ENCODE measurements around the gene RAET1E.
"Not testable (repeated sequence)": the region's sequence is repeated elsewhere in the genome, so short reads cannot be mapped to it uniquely, and the experiment has no call there.

Gene RAET1E

GRCh38 chr6:149861603-149862423 is 36.1 kb downstream of the RAET1E start:
- peak; percentile 43 for DNase-seq

DNA sequence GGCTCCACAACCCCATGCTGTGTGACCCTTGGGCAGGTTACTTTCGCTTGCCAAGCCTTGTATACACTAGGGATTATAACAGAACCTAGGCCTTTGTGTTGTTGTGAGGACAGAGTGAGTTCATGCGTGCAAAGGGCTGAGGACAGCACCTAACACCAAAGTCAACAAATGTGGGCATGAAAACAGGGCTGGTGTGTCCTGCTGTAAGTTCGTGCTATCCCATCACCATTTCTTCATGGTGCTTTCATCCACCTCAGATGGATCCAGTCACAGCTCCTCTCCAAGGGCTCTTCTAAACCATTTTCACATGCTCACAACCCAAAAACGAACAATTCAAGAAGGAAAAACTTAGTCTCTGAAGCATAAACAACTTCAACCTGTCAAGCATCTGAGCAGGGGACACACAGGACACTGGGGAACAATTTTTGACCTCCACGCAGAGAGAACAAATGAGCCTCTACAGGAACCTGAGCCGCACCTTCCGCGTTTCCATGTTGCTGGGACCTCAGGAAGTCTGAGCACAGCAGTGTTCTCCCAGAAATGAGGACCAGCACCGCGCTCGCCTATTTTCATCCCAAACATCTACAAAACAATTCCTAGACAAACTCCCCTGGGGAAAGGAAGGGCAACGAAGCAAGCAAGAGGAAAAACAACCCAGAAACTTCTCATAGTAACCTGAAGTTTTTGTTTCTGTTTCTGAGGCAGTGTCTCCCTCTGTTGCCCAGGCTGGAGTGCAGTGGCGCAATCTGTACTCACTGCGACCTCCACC is 36.9 kb downstream of the RAET1E start:
- DNase-seq = no peak

GRCh38 chr6:149860513-149860833 is 37.4 kb downstream of the RAET1E start:
- DNase-seq = no peak

- DNase-seq = no peak
Observed at GRCh38 chr6:149859938-149860337, 38.0 kb downstream of the RAET1E start.

DNA sequence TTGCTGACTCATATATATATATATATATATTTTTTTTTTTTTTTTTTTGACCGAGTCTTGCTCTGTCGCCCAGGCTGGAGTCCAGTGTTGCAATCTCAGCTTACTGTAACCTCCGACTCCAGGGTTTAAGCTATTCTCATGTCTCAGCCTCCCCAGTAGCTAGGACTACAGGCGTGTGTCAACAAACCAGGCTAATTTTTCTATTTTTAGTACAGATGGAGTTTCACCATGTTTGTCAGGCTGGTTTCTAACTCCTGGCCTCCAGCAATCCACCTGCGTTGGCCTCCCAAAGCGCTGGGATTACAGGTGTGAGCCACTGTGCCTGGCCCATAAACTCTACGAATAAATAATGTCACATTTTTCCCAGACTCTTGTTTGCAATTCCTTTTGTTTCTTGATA is 38.5 kb downstream of the RAET1E start:
- peak; percentile 72 for DNase-seq

DNA sequence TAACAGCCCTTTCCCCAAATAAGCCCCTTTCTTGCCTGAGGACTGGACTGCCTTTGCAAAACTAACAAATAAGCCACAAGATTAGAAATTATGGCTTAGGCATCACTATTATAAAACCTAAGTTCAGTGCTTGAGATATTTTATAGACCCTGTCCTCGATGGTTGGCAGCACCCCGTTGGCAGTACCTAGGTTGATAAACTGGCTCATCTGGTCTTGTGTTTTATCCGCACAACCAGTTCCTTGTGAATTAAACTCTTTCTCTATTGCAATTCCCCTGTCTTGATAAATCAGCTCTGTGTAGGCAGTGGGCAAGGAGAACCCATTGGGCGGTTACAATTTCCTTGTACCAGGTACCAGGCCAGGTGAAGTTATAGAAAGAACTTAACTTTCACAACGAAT is 40.4 kb downstream of the RAET1E start:
- no peak for DNase-seq

- no peak for DNase-seq
Observed at GRCh38 chr6:149856256-149856994, 41.5 kb downstream of the RAET1E start.

DNA sequence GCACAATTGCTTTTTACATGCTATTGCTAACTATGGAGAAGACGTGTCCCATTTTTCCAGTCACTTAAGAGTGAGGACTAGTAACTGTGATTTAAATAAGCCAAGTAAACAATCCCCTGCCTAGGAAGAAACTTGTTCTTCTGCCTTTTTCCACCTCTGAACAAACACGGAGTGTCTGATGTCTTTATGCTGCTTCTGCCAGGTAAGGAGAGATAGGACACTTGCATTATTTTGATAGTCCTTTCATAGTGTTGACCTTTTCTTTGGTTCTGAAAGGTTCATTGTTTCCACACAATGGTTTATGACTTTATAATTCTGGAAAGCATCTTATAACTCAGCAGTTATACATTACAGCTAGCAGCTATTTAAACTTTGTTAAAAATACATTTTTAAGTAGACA is 42.2 kb downstream of the RAET1E start:
- no peak for DNase-seq

GRCh38 chr6:149855040-149855654 is 42.8 kb downstream of the RAET1E start:
- DNase-seq = peak; percentile 93

- DNase-seq = peak; percentile 48
Observed at GRCh38 chr6:149854532-149854931, 43.4 kb downstream of the RAET1E start.

DNA sequence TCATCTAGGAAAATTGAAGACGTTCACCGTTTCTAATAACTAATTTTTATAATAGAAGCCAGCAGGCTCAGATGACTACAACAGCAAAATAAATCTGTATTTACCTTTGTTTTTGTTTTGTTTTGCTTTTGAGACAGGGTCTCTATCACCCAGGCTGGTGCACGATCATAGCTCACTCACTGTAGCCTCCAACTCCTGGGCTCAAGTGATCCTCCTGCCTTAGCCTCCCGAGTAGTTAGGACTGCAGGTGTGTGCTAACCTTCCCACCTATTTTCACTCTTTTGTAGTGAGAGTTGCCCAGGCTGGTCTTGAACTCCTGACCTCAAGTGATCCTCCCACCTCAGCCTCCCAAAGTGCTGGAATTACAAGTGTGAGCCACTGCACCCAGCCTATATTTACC is 43.9 kb downstream of the RAET1E start:
- DNase-seq = not testable (repeated sequence)

GRCh38 chr6:149852881-149853280 is 45.0 kb downstream of the RAET1E start:
- no peak for DNase-seq

DNA sequence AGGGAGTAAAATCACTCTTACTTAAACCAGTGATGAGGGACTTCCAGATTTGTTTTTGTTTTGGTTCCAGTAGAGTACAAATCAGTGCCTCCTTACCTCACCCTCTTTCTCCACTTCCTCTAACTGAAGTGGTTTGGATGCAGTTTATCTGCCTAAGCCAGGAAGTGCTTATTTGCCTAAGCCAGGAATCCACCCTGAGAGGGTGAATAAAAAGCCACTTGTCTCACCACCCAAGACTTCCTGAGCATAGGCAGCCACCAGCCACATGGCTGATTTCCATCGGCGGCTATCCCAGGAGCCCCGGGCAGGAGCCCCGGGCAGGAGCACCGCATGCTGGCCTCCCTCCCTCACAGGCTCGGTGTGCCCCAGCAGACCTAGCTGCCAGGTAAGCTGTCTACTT is 45.7 kb downstream of the RAET1E start:
- DNase-seq = peak; percentile 63

DNA sequence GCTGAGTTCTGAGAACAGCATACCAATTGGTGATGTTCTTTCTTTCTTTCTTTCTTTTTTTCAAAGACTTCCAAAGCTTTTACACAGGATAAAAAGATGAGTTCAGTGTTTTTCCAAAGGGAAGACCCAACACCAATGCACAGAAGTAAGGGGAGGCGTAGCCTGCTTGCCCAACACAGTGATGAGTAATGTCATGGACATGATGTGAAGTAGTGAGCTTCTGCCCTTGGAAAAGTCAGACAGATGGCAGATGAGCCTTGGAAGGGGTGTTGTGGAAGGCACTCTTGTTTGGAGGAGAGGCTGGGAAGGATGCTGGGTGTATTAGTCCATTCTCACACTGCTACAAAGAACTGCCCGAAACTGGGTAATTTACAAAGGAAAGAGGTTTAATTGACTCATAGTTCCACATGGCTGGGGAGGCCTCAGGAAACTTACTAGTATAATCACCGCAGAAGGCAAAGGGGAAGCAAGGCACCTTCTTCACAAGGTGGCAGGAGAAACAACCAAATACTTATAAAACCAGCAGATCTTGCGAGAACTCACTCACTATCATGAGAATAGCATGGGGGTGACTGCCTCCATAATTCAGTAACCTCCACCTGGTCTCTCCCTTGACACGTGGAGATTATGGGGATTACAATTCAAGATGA is 46.3 kb downstream of the RAET1E start:
- peak; percentile 78 for DNase-seq

GRCh38 chr6:149848343-149848742 is 49.6 kb downstream of the RAET1E start:
- not testable (repeated sequence) for DNase-seq
